SK-N-SH (cell line): ENCODE results near the gene FDX1.
"Not testable (repeated sequence)": the region's sequence is repeated elsewhere in the genome, so short reads cannot be mapped to it uniquely, and the experiment has no call there.

Experiments used
- CTCF ChIP-seq: fragments of 200-600 bp; sonication (generic); IDR thresholded peaks from 2 replicates; pipeline ENCODE4 v1.6.1; 2017; ENCODE audit warnings: antibody characterized with exemption, mild to moderate bottlenecking, moderate library complexity
- EZH2phosphoT487 ChIP-seq: fragments of 200-600 bp; sonication (generic); IDR thresholded peaks from 2 replicates; pipeline ENCODE4 v1.6.1; 2017; ENCODE audit warnings: low read depth, mixed run types, mild to moderate bottlenecking, antibody characterized with exemption, moderate library complexity, borderline replicate concordance
- TF ChIP-seq, protein P1 (sequence below): IDR thresholded peaks from 2 replicates; pipeline ENCODE4 v1.6.1; 2012; ENCODE audit warnings: mild to moderate bottlenecking, low read depth, low read length, moderate library complexity

DNA sequence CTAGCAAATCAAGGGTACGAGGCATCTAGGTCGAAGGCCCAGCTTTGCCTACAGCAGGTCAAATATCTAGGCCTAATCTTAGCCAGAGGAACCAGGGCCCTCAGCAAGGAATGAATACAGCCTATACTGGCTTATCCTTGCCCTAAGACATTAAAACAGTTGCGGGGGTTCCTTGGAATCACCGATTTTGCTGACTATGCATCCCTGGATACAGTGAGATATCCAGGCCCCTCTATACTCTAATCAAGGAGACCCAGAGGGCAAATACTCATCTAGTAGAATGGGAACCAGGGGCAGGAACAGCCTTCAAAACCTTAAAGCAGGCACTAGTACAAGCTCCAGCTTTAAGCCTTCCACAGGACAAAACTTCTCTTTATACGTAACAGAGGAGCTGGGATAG, 26.2 kb upstream of the FDX1 start:
- not testable (repeated sequence) for TF ChIP-seq CTCF, EZH2phosphoT487
- TF ChIP-seq, protein P1, sequence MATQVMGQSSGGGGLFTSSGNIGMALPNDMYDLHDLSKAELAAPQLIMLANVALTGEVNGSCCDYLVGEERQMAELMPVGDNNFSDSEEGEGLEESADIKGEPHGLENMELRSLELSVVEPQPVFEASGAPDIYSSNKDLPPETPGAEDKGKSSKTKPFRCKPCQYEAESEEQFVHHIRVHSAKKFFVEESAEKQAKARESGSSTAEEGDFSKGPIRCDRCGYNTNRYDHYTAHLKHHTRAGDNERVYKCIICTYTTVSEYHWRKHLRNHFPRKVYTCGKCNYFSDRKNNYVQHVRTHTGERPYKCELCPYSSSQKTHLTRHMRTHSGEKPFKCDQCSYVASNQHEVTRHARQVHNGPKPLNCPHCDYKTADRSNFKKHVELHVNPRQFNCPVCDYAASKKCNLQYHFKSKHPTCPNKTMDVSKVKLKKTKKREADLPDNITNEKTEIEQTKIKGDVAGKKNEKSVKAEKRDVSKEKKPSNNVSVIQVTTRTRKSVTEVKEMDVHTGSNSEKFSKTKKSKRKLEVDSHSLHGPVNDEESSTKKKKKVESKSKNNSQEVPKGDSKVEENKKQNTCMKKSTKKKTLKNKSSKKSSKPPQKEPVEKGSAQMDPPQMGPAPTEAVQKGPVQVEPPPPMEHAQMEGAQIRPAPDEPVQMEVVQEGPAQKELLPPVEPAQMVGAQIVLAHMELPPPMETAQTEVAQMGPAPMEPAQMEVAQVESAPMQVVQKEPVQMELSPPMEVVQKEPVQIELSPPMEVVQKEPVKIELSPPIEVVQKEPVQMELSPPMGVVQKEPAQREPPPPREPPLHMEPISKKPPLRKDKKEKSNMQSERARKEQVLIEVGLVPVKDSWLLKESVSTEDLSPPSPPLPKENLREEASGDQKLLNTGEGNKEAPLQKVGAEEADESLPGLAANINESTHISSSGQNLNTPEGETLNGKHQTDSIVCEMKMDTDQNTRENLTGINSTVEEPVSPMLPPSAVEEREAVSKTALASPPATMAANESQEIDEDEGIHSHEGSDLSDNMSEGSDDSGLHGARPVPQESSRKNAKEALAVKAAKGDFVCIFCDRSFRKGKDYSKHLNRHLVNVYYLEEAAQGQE: not testable (repeated sequence)
